ENCODE results near the gene ITGB6.
"Not testable (repeated sequence)": the region's sequence is repeated elsewhere in the genome, so short reads cannot be mapped to it uniquely, and the experiment has no call there.

The ITGB6 gene

GRCh38 chr2:160199053-160199452, 1.0 kb downstream of the ITGB6 start:
- Histone ChIP-seq H3K27ac (no peak overlapping the region), H3K4me3 (ENCODE audit: low read depth in 1 of 2, low read length in 1 of 2) (no peak overlapping the region), H3K27me3 (no peaks in the 10 kb centered on the region), H3K4me1 (ENCODE audit: control insufficient read depth in 1 of 2, insufficient read depth in 1 of 2, low read depth in 1 of 2, low read length in 1 of 2) (no peaks in the 10 kb centered on the region), H3K36me3 (no peaks in the 10 kb centered on the region), H3K9me3 (no peaks in the 10 kb centered on the region)
- TF ChIP-seq CTCF (IDR thresholded peaks at IDR 0.05), result no peak

GRCh38 chr2:160197587-160197986, 2.5 kb downstream of the ITGB6 start:
- Histone ChIP-seq H3K4me1 (ENCODE audit: control insufficient read depth in 1 of 2, insufficient read depth in 1 of 2, low read depth in 1 of 2, low read length in 1 of 2) (no peaks in the 10 kb centered on the region), H3K4me3 (ENCODE audit: low read depth in 1 of 2, low read length in 1 of 2) (no peak overlapping the region), H3K27me3 (no peaks in the 10 kb centered on the region), H3K27ac (no peak overlapping the region), H3K36me3 (no peaks in the 10 kb centered on the region), H3K9me3 (no peaks in the 10 kb centered on the region)
- no peak for TF ChIP-seq CTCF (IDR thresholded peaks at IDR 0.05)

GRCh38 chr2:160194946-160195345, 5.1 kb downstream of the ITGB6 start:
- Histone ChIP-seq H3K36me3 (no peaks in the 10 kb centered on the region), H3K4me1 (ENCODE audit: control insufficient read depth in 1 of 2, insufficient read depth in 1 of 2, low read depth in 1 of 2, low read length in 1 of 2) (no peaks in the 10 kb centered on the region)
- TF ChIP-seq CTCF (IDR thresholded peaks at IDR 0.05), result no peak

GRCh38 chr2:160194351-160194750, 5.7 kb downstream of the ITGB6 start:
- no peaks in the 10 kb centered on the region for H3K9me3 ChIP-seq
- H3K4me1 ChIP-seq (ENCODE audit: control insufficient read depth in 1 of 2, insufficient read depth in 1 of 2, low read depth in 1 of 2, low read length in 1 of 2), result no peaks in the 10 kb centered on the region
- no peak overlapping the region for H3K27ac ChIP-seq
- no peak overlapping the region for H3K4me3 ChIP-seq (ENCODE audit: low read depth in 1 of 2, low read length in 1 of 2)
- TF ChIP-seq CTCF (IDR thresholded peaks at IDR 0.05), result no peak
- H3K36me3 ChIP-seq, result no peaks in the 10 kb centered on the region
- H3K27me3 ChIP-seq, result no peaks in the 10 kb centered on the region

More at GRCh38 chr2:160194946-160195345, 5.1 kb downstream of the ITGB6 start:
- no peak overlapping the region for H3K27ac ChIP-seq
- no peaks in the 10 kb centered on the region for H3K27me3 ChIP-seq
- no peaks in the 10 kb centered on the region for H3K9me3 ChIP-seq
- H3K4me3 ChIP-seq (ENCODE audit: low read depth in 1 of 2, low read length in 1 of 2), result no peak overlapping the region

GRCh38 chr2:160181146-160181836, 18.8 kb downstream of the ITGB6 start:
- H3K4me3 ChIP-seq (ENCODE audit: low read depth in 1 of 2, low read length in 1 of 2), result peak overlapping the region in 1 of 2 experiments; percentile 14
- peak overlapping the region; percentile 71 for H3K27ac ChIP-seq

GRCh38 chr2:160180690-160181089, 19.4 kb downstream of the ITGB6 start:
- H3K4me1 ChIP-seq (ENCODE audit: control insufficient read depth in 1 of 2, insufficient read depth in 1 of 2, low read depth in 1 of 2, low read length in 1 of 2); H3K36me3 ChIP-seq; H3K4me3 ChIP-seq (ENCODE audit: low read depth in 1 of 2, low read length in 1 of 2); H3K9me3 ChIP-seq; H3K27me3 ChIP-seq: not testable (repeated sequence)
- peak overlapping the region; percentile 71 for H3K27ac ChIP-seq

More at GRCh38 chr2:160181146-160181836, 18.8 kb downstream of the ITGB6 start:
- H3K36me3 ChIP-seq; H3K27me3 ChIP-seq; H3K9me3 ChIP-seq; H3K4me1 ChIP-seq (ENCODE audit: control insufficient read depth in 1 of 2, insufficient read depth in 1 of 2, low read depth in 1 of 2, low read length in 1 of 2): not testable (repeated sequence)

Measured in neutrophil (primary cell).